ENCODE data around the gene ACSF2.
A peak's percentile ranks its signal among the peaks of the same experiment; 100 is the strongest.

The ACSF2 gene

DNA sequence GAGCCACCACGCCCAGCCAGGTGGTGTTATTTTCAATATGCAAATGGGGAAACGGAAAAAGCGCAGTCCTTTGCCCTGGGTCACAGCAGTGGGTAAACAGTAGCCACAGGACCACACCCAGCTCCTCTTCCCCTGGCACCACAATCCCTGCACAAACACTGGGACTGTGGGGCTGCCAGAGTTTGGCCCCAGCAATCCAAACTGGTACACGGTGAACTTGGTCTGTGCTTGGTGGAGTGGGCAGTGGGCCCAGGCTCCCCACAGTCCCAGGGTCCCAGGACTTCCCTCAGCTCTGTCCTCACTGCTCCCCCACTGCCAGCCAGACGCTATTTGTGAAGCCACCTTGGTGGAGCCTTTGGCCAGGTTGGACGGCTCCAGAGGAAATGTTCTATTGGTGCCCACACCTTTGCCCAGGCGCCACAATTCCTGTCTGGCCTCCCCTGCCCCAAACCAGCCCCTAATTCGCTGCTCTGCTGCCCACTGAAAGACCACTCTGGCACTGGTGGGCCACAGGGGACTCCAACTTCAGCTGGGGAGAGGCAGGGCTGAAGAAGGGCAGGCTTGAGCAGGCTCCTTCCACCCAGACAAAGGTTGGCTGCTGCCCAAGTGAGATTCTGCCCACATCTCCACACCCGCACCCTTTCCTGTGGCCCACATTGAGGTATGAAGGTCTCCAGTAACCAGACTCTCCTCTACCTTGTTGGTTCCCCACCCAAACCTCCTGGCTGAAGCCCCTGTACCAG, 40.5 kb downstream of the ACSF2 start:
- Histone ChIP-seq H3K27me3 (ENCODE audit: control insufficient read depth, insufficient read depth, low read length) (peaks cover 24% of the 10 kb centered on the region), H3K9ac (ENCODE audit: low read length) (no peak overlapping the region), H3K27ac (ENCODE audit: low read depth, low read length) (no peak overlapping the region), H3K4me1 (ENCODE audit: control insufficient read depth, insufficient read depth, low read length) (peaks cover 14% of the 10 kb centered on the region), H3K4me3 (ENCODE audit: low read depth, low read length) (no peak overlapping the region), H3K36me3 (ENCODE audit: control insufficient read depth, insufficient read depth, low read length) (peaks cover 14% of the 10 kb centered on the region), H3K9me3 (ENCODE audit: control insufficient read depth, insufficient read depth, low read depth, low read length) (no peaks in the 10 kb centered on the region)

DNA sequence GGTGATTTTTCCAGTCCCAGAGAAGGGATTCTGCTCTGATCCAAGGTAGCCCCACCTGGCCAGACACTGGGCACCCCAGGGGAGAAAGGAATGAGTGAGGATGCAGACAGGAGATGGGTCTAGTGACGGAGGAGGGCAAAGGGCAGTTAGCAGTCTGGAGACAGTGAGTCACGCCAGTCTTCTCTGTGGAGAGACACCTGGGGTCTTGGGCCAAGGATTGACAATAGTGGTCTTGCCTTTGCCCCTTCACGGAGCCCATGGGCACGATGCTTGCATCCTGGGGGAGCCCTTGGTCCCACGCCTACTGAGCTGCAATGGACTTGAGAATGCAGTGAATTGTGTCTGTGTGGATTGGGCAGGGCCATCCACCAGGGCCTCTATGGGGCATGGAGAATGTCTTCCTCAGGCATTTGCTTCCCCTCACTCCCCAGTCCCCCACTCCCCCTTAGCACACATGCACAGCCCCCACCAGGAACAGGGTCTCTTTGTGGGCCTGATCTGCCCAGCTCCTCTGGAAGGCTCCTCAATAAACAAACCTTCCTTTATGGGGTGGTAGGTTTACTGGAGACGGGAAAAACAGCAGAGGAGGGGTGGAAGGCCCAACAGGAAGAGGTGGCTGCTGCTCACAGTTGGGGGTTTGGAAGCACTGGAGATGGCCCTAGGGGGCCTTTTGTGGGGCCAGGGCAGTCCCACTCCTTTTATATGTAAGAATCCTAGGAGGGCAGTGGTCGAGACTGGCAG, 41.3 kb downstream of the ACSF2 start:
- no peaks in the 10 kb centered on the region for H3K9me3 ChIP-seq (ENCODE audit: control insufficient read depth, insufficient read depth, low read depth, low read length)
- peaks cover 24% of the 10 kb centered on the region for H3K27me3 ChIP-seq (ENCODE audit: control insufficient read depth, insufficient read depth, low read length)
- no peak overlapping the region for H3K4me3 ChIP-seq (ENCODE audit: low read depth, low read length)
- H3K36me3 ChIP-seq (ENCODE audit: control insufficient read depth, insufficient read depth, low read length): peaks cover 12% of the 10 kb centered on the region; the same call in 1 of the 2 replicates
- no peak overlapping the region for H3K27ac ChIP-seq (ENCODE audit: low read depth, low read length)
- peaks cover 14% of the 10 kb centered on the region for H3K4me1 ChIP-seq (ENCODE audit: control insufficient read depth, insufficient read depth, low read length)
- no peak overlapping the region for H3K9ac ChIP-seq (ENCODE audit: low read length)

DNA sequence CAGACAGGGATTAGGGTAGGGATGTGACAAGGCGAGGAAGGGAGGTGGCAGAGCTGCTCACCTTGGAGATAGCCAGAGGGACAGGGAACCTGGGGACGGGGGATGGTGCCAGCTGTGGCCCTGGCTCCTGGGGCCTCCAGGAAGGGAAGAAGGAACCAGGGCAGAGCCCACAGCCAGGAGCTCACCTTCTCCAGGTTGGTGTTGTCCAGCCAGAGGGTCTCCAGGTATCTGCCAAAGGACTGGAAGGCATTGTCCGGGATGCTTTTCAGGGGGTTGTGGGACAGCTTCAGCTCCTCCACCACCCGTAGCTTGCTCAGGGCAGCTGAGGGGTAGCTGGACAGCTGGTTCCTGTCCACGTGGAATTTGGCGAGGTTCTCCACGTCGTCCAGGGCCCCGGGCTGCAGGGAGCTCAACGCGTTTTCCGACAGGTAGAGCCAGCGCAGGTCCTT, 41.9 kb downstream of the ACSF2 start:
- Histone ChIP-seq H3K27ac (ENCODE audit: low read depth, low read length) (no peak overlapping the region), H3K27me3 (ENCODE audit: control insufficient read depth, insufficient read depth, low read length) (peaks cover 24% of the 10 kb centered on the region), H3K36me3 (ENCODE audit: control insufficient read depth, insufficient read depth, low read length) (peaks cover 7% of the 10 kb centered on the region; the same call in 1 of the 2 replicates), H3K9me3 (ENCODE audit: control insufficient read depth, insufficient read depth, low read depth, low read length) (no peaks in the 10 kb centered on the region), H3K9ac (ENCODE audit: low read length) (no peak overlapping the region), H3K4me1 (ENCODE audit: control insufficient read depth, insufficient read depth, low read length) (peaks cover 14% of the 10 kb centered on the region), H3K4me3 (ENCODE audit: low read depth, low read length) (no peak overlapping the region)

DNA sequence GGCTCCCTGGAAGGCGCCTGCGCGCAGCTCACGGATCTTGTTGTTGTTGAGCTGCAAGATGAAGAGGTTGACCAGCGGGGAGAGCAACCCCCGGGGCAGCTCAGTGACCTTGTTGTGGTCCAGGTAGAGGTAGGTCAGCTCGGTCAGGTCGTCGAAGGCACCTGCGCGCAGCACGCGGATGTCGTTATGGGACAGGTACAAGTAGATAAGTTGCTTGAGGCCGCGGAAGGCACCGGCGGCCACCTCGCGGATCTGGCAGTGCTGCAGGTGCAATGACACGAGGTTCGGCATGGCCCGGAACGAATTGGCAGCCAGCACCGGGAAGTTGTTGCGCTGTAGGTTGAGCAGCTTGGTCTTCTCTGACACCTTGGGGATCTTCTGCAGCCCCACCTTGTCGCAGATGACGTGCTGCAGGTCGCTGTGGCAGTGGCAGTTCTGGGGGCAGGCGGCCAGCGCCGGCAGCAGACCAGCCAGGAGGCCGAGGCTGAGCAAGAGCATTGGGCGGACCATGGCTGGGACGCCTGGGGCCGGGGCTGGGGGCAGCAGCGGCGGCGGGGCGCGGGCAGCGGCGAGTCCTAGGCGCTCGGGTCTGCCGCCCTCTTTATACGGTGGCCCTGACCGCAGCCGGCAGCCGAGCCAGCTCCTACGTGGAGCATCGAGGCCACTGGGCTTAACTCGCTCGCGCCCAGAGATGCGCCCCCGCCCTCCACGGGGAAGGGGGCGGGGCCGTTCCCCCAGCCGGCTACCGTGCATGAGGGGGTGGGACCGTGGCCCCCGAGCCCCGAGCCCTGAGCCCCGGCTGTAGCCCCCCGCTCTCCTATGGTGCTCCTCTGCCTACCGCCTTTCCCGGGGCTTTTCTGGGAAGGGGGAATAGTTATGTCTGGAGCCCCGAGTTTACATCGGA, 42.5 kb downstream of the ACSF2 start, which contains the start of gene CHAD:
Gene CHAD (minus strand): TSS at position 577 of the 904 bp plus-strand sequence. CDS start 67 bp downstream, at position 510.
- peaks cover 24% of the 10 kb centered on the region for H3K27me3 ChIP-seq (ENCODE audit: control insufficient read depth, insufficient read depth, low read length)
- H3K36me3 ChIP-seq (ENCODE audit: control insufficient read depth, insufficient read depth, low read length): peaks cover under 1% of the 10 kb centered on the region; the same call in 1 of the 2 replicates
- no peak within 1 kb of the TSS for H3K9ac ChIP-seq (ENCODE audit: low read length)
- peaks cover 14% of the 10 kb centered on the region for H3K4me1 ChIP-seq (ENCODE audit: control insufficient read depth, insufficient read depth, low read length)
- H3K4me3 ChIP-seq (ENCODE audit: low read depth, low read length): peak within 1 kb of the TSS; percentile 50
- no peak within 1 kb of the TSS for H3K27ac ChIP-seq (ENCODE audit: low read depth, low read length)
- no peaks in the 10 kb centered on the region for H3K9me3 ChIP-seq (ENCODE audit: control insufficient read depth, insufficient read depth, low read depth, low read length)

DNA sequence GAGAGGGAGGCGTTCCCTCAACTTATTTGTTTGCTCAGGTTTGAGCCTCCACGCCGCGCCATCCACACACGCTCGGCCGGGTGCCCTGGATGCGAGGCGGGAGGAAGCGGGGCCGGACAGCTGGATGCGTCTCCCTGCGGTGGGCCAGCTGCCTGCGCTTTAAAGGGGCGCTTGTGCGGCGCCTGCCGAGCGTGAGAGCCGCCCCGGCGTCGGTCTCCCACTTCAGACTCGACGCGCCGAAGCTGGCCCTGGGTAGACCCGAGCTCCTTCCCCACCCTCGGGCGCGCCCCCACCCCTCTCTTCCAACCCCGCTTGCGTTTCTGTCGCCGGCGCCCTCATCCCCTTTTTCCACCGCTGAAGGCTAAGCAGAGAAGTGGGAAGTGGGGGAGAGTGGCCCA, 43.2 kb downstream of the ACSF2 start:
- H3K36me3 ChIP-seq (ENCODE audit: control insufficient read depth, insufficient read depth, low read length): no peaks in the 10 kb centered on the region; the same call in 1 of the 2 replicates
- peaks cover 24% of the 10 kb centered on the region for H3K27me3 ChIP-seq (ENCODE audit: control insufficient read depth, insufficient read depth, low read length)
- peaks cover 14% of the 10 kb centered on the region for H3K4me1 ChIP-seq (ENCODE audit: control insufficient read depth, insufficient read depth, low read length)
- no peaks in the 10 kb centered on the region for H3K9me3 ChIP-seq (ENCODE audit: control insufficient read depth, insufficient read depth, low read depth, low read length)
- H3K9ac ChIP-seq (ENCODE audit: low read length): no peak overlapping the region
- peak overlapping the region; percentile 50 for H3K4me3 ChIP-seq (ENCODE audit: low read depth, low read length)
- H3K27ac ChIP-seq (ENCODE audit: low read depth, low read length): no peak overlapping the region

DNA sequence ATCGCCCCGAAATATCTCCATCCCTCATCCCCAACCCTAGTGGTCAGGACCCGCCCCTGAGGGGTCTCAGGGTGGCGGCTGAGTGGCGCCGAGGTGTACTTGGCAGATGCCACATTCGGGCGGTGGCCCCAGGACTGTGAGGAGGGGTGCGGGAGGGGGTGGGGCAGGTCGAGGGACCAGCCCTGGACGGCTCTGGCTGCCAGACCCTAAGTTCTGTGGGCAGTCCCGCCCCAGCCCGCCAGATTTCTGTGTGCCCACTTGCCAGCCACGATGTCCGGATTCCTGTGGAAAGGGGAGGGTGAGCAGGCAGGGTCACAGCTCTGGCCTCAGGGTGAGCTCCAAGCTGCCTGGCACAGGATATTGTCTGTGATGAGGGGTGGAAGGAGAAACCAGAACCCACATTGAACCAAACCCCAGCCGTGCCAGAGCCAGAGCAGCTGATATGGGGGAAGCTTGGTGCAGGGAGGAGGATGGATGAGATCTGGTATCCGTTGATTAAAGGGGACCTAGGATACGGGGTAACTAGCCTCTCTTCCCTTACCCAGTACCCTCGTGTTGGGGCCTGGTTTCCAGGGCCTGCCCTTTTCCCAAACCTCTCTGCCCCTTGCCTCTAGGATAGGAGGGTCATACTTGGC, 43.8 kb downstream of the ACSF2 start:
- Histone ChIP-seq H3K4me1 (ENCODE audit: control insufficient read depth, insufficient read depth, low read length) (peaks cover 14% of the 10 kb centered on the region), H3K9ac (ENCODE audit: low read length) (no peak overlapping the region), H3K9me3 (ENCODE audit: control insufficient read depth, insufficient read depth, low read depth, low read length) (no peaks in the 10 kb centered on the region), H3K27ac (ENCODE audit: low read depth, low read length) (no peak overlapping the region), H3K27me3 (ENCODE audit: control insufficient read depth, insufficient read depth, low read length) (peaks cover 24% of the 10 kb centered on the region), H3K36me3 (ENCODE audit: control insufficient read depth, insufficient read depth, low read length) (no peaks in the 10 kb centered on the region; the same call in 1 of the 2 replicates), H3K4me3 (ENCODE audit: low read depth, low read length) (no peak overlapping the region)

DNA sequence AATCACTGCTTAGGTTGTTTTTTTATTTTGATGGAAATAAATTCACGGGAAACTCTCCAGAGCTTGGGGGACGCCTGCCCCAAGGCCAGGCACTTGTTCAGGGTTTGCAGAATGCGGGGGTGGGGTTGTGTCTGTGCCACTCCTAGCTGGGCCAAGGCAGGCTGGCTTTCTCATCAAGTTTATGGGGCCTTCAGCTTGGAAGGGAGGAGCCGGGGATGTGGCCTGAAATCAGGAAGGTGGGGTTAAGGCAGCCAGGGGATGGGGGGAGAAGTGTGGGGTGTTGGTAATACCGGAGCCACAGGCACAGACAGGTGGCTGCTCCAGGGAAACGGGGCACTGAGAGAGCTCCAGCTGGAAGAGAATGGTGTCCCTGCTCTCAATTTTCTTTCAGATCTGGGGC, 44.4 kb downstream of the ACSF2 start:
- H3K4me1 ChIP-seq (ENCODE audit: control insufficient read depth, insufficient read depth, low read length): peaks cover 14% of the 10 kb centered on the region
- no peaks in the 10 kb centered on the region for H3K9me3 ChIP-seq (ENCODE audit: control insufficient read depth, insufficient read depth, low read depth, low read length)
- H3K36me3 ChIP-seq (ENCODE audit: control insufficient read depth, insufficient read depth, low read length): no peaks in the 10 kb centered on the region; the same call in 1 of the 2 replicates
- peaks cover 26% of the 10 kb centered on the region for H3K27me3 ChIP-seq (ENCODE audit: control insufficient read depth, insufficient read depth, low read length)
- H3K27ac ChIP-seq (ENCODE audit: low read depth, low read length): no peak overlapping the region
- no peak overlapping the region for H3K4me3 ChIP-seq (ENCODE audit: low read depth, low read length)
- no peak overlapping the region for H3K9ac ChIP-seq (ENCODE audit: low read length)

DNA sequence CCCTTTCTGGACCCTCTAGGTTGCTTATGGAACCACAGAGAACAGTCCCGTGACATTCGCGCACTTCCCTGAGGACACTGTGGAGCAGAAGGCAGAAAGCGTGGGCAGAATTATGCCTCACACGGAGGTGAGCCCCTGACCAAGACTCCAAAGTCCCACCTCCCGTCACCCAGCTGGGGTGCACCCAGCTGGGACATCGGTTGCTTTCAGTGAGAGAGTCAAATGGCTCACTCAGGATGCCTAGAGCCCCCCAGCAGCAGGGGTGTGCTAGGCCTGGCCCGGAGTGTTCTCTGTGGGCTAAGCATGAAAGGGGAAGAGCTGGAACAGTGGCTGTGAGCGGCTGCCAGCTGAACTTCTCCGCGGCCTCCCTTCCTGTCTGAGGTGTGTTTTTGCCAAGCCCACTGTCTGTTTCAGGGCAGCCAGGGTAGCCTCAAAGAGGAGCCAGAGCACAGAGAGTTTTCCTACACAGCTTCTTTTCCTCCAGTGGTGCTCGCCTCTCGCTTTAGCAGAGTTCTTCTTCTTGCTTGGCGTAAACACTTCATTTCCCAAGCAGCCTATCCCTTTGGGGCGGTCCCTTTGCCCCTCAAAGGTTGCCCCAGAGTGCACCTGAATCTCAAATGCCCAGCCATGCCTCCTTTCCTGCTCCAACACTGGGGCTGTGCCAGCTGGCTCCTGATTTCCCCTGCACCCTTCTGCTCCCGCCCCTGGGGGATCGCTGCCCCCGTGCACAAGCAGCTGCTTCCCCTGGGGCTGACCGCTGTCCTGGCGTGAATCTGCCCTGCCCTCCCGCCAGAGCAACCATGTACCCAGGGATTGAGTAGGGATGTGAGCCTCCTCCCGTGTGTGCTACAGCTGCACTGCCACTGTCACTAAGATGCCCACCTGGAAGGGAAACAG, 45.2 kb downstream of the ACSF2 start:
- H3K36me3 ChIP-seq (ENCODE audit: control insufficient read depth, insufficient read depth, low read length): no peaks in the 10 kb centered on the region; the same call in 1 of the 2 replicates

DNA sequence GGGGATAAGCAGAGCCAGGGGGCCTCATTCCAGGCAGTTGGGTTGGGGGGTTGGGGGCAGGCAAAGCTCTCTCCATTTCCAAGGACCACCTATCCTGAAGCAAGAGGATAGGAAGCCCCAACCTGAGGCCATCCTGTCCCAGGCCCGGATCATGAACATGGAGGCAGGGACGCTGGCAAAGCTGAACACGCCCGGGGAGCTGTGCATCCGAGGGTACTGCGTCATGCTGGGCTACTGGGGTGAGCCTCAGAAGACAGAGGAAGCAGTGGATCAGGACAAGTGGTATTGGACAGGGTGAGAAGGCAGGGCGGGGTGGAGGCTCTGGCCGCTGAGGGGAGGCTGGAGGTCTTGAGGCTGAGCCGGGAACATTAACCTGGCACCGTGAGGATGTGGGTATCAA, 46.3 kb downstream of the ACSF2 start:
- no peak overlapping the region for H3K9ac ChIP-seq (ENCODE audit: low read length)
- peaks cover 36% of the 10 kb centered on the region for H3K27me3 ChIP-seq (ENCODE audit: control insufficient read depth, insufficient read depth, low read length)
- no peaks in the 10 kb centered on the region for H3K9me3 ChIP-seq (ENCODE audit: control insufficient read depth, insufficient read depth, low read depth, low read length)
- no peak overlapping the region for H3K4me3 ChIP-seq (ENCODE audit: low read depth, low read length)
- no peak overlapping the region for H3K27ac ChIP-seq (ENCODE audit: low read depth, low read length)
- peaks cover 17% of the 10 kb centered on the region for H3K4me1 ChIP-seq (ENCODE audit: control insufficient read depth, insufficient read depth, low read length)
- H3K36me3 ChIP-seq (ENCODE audit: control insufficient read depth, insufficient read depth, low read length): no peaks in the 10 kb centered on the region; the same call in 1 of the 2 replicates

More for the DNA sequence above, 45.2 kb downstream of the ACSF2 start:
- H3K4me3 ChIP-seq (ENCODE audit: low read depth, low read length): no peak overlapping the region
- H3K9ac ChIP-seq (ENCODE audit: low read length): no peak overlapping the region
- no peaks in the 10 kb centered on the region for H3K9me3 ChIP-seq (ENCODE audit: control insufficient read depth, insufficient read depth, low read depth, low read length)
- peaks cover 31% of the 10 kb centered on the region for H3K27me3 ChIP-seq (ENCODE audit: control insufficient read depth, insufficient read depth, low read length)
- H3K27ac ChIP-seq (ENCODE audit: low read depth, low read length): no peak overlapping the region
- H3K4me1 ChIP-seq (ENCODE audit: control insufficient read depth, insufficient read depth, low read length): peaks cover 15% of the 10 kb centered on the region
